Naive thymus-derived CD8-positive, alpha-beta T cell (primary cell): Measurements from ENCODE around the gene DTX3. TPM values are rescaled to one million over a fixed set of nuclear protein-coding genes. Genes with fewer than 3 reads are reported as not detected.
A peak's percentile ranks its signal among the peaks of the same experiment; 100 is the strongest.
"Not testable (repeated sequence)": the region's sequence is repeated elsewhere in the genome, so short reads cannot be mapped to it uniquely, and the experiment has no call there.

Experiments
- ATAC-seq, 2 donors: fragments of 150-1000 bp; cut with Tn5 transposase in 1 of 2; sonication (Bioruptor Pico), chemical (Tn5 transposase) in 1 of 2; 1 replicate in 1 of 2; 2 replicates in 1 of 2; pipeline ENCODE4 v1.10.0; 2021; ENCODE audit warnings: mild to moderate bottlenecking in 2 of 2, moderate library complexity in 2 of 2
- POLR2A ChIA-PET: fragments of 350-600 bp; sonication (Branson Sonifier 250); formaldehyde crosslinking; loops from one replicate; lab custom pipeline; 2021; ENCODE audit warnings: antibody characterized with exemption; lab: Charles Lee
- DNase-seq, 10 donors: peaks; one replicate each; pipeline versions ENCODE4 v3.0.0 to v3.0.0-alpha.2; 2020 to 2022
- H3K27ac Mint-ChIP-seq, 10 donors: one replicate each; pipeline ENCODE4 v1.8.0; 2020 to 2022; ENCODE audit warnings: mild to moderate bottlenecking in 10 of 10, mixed read lengths in 10 of 10, moderate library complexity in 4 of 10, inconsistent platforms in 1 of 10
- H3K27me3 Mint-ChIP-seq, 5 donors: one replicate each; pipeline ENCODE4 v1.8.0; 2021 to 2022; ENCODE audit warnings: mixed read lengths in 5 of 5
- H3K36me3 Mint-ChIP-seq, 3 donors: one replicate each; pipeline ENCODE4 v1.8.0; 2020 to 2022; ENCODE audit warnings: mixed read lengths in 3 of 3, mild to moderate bottlenecking in 2 of 3, inconsistent platforms in 1 of 3
- H3K4me1 Mint-ChIP-seq, 4 donors: one replicate each; pipeline ENCODE4 v1.8.0; 2021 to 2022; ENCODE audit warnings: mixed read lengths in 4 of 4
- H3K4me3 Mint-ChIP-seq, 10 donors: one replicate each; pipeline ENCODE4 v1.8.0; 2020 to 2022; ENCODE audit warnings: mild to moderate bottlenecking in 10 of 10, mixed read lengths in 10 of 10, moderate library complexity in 6 of 10, inconsistent platforms in 1 of 10
- H3K9me3 Mint-ChIP-seq, 9 donors: one replicate each; pipeline ENCODE4 v1.8.0; 2020 to 2022; ENCODE audit warnings: mixed read lengths in 9 of 9, mild to moderate bottlenecking in 3 of 9, inconsistent platforms in 1 of 9, moderate library complexity in 1 of 9
- polyA plus RNA-seq, 3 donors: library from polyadenylated mRNA; unstranded; fragments of 300-500 nt; fragmentation: Illumina TruSeq; gene quantifications; one replicate each; pipeline ENCODE4 v1.2.3, GENCODE V29; 2021
- total RNA-seq, 8 experiments: library from RNA in 2 of 8; stranded (reverse) in 2 of 8; gene quantifications; one replicate each; pipeline ENCODE4 v1.2.3 and lab custom pipeline; 2021 to 2026

Gene DTX3
- total and polyA plus RNA-seq, 5 experiments from 2014 or later = 4.9 to 36.3 (median 9.4) TPM

- peak within 1 kb of the TSS in 1 of 10 donors; percentile 59 for H3K27ac Mint-ChIP-seq
- H3K4me1 Mint-ChIP-seq = peaks cover 6 to 21% (median 14%) of the 10 kb centered on the region in 4 donors
- H3K36me3 Mint-ChIP-seq = no peaks in the 10 kb centered on the region
- POLR2A ChIA-PET = interaction anchor here (0.6 to 1.2 kb wide), 6 partner anchors 40 to 174 kb away, joined by 3 to 10 read pairs (median 4); no protein-coding TSS in a partner anchor
- H3K4me3 Mint-ChIP-seq = peak within 1 kb of the TSS; percentile 45 to 84 (median 74)
- DNase-seq (peak; percentile 39 to 72 (median 64)), ATAC-seq (peak; percentile 83 to 92)
- H3K27me3 Mint-ChIP-seq = peaks cover 15 to 67% (median 45%) of the 10 kb centered on the region in 5 donors
- H3K9me3 Mint-ChIP-seq = peaks cover 0 to 1% (median 0%) of the 10 kb centered on the region in 9 donors
Observed at GRCh38 chr12:57632958-57633840, 28.6 kb downstream of the DTX3 start, which contains the start of gene B4GALNT1. Gene B4GALNT1, minus strand, starts transcription at chr12:57633201. Its CDS starts 1,069 bp downstream, at chr12:57632132.

GRCh38 chr12:57636731-57637130, 32.1 kb downstream of the DTX3 start:
- peaks cover 7 to 36% (median 32%) of the 10 kb centered on the region in 5 donors for H3K27me3 Mint-ChIP-seq
- DNase-seq, H3K36me3 Mint-ChIP-seq, ATAC-seq, H3K27ac Mint-ChIP-seq, H3K9me3 Mint-ChIP-seq, POLR2A ChIA-PET, H3K4me3 Mint-ChIP-seq: not testable (repeated sequence)
- peaks cover 4 to 15% (median 9%) of the 10 kb centered on the region in 4 donors for H3K4me1 Mint-ChIP-seq

- Mint-ChIP-seq H3K36me3 (no peaks in the 10 kb centered on the region), H3K27me3 (peaks cover 7 to 36% (median 26%) of the 10 kb centered on the region in 5 donors), H3K4me3 (no peak overlapping the region), H3K4me1 (peaks cover 2 to 9% (median 7%) of the 10 kb centered on the region in 4 donors), H3K9me3 (no peaks in the 10 kb centered on the region), H3K27ac (no peak overlapping the region)
- POLR2A ChIA-PET = no interaction called here
- ATAC-seq = no peak
- no peak for DNase-seq
Observed at GRCh38 chr12:57637364-57637763, 32.7 kb downstream of the DTX3 start.

GRCh38 chr12:57638096-57638495, 33.5 kb downstream of the DTX3 start:
- H3K9me3 Mint-ChIP-seq = no peaks in the 10 kb centered on the region
- H3K4me3 Mint-ChIP-seq = no peak overlapping the region
- no peak for DNase-seq
- no peaks in the 10 kb centered on the region for H3K36me3 Mint-ChIP-seq
- no peak overlapping the region for H3K27ac Mint-ChIP-seq
- H3K4me1 Mint-ChIP-seq = peaks cover 2 to 6% (median 5%) of the 10 kb centered on the region in 4 donors
- no peak for ATAC-seq
- H3K27me3 Mint-ChIP-seq = peaks cover 7 to 38% (median 22%) of the 10 kb centered on the region in 5 donors
- POLR2A ChIA-PET = no interaction called here

- Mint-ChIP-seq H3K36me3 (no peaks in the 10 kb centered on the region), H3K4me3 (no peak overlapping the region), H3K27me3 (peaks cover 0 to 30% (median 7%) of the 10 kb centered on the region in 5 donors), H3K9me3 (peaks cover 0 to 5% (median 0%) of the 10 kb centered on the region in 9 donors), H3K27ac (no peak overlapping the region), H3K4me1 (no peaks in the 10 kb centered on the region)
- DNase-seq = no peak
- no peak for ATAC-seq
- POLR2A ChIA-PET = no interaction called here
Observed at GRCh38 chr12:57640175-57641042, 35.8 kb downstream of the DTX3 start.

- ATAC-seq (no peak), DNase-seq (no peak)
- POLR2A ChIA-PET = no interaction called here
- Mint-ChIP-seq H3K27ac (no peak overlapping the region), H3K36me3 (peaks cover 0 to 5% (median 0%) of the 10 kb centered on the region in 3 donors), H3K4me1 (no peaks in the 10 kb centered on the region), H3K4me3 (no peak overlapping the region), H3K27me3 (peaks cover 0 to 28% (median 7%) of the 10 kb centered on the region in 5 donors), H3K9me3 (peaks cover 0 to 12% (median 0%) of the 10 kb centered on the region in 9 donors)
Observed at GRCh38 chr12:57641699-57642442, 37.2 kb downstream of the DTX3 start.

GRCh38 chr12:57645990-57646658, 41.5 kb downstream of the DTX3 start:
- H3K27ac Mint-ChIP-seq, POLR2A ChIA-PET, H3K4me1 Mint-ChIP-seq, H3K4me3 Mint-ChIP-seq, H3K36me3 Mint-ChIP-seq, ATAC-seq, DNase-seq: not testable (repeated sequence)
- Mint-ChIP-seq H3K27me3 (peaks cover 0 to 12% (median 3%) of the 10 kb centered on the region in 5 donors), H3K9me3 (peaks cover 0 to 12% (median 0%) of the 10 kb centered on the region in 9 donors)

GRCh38 chr12:57646659-57647049, 42.0 kb downstream of the DTX3 start:
- H3K4me1 Mint-ChIP-seq, DNase-seq, H3K36me3 Mint-ChIP-seq, H3K27ac Mint-ChIP-seq, POLR2A ChIA-PET, ATAC-seq, H3K4me3 Mint-ChIP-seq: not testable (repeated sequence)
- Mint-ChIP-seq H3K9me3 (peaks cover 0 to 12% (median 0%) of the 10 kb centered on the region in 9 donors), H3K27me3 (peaks cover 0 to 12% (median 3%) of the 10 kb centered on the region in 5 donors)

- Mint-ChIP-seq H3K36me3 (peaks cover 0 to 4% (median 0%) of the 10 kb centered on the region in 3 donors), H3K27me3 (peaks cover 0 to 5% (median 2%) of the 10 kb centered on the region in 5 donors), H3K4me1 (no peaks in the 10 kb centered on the region), H3K4me3 (no peak overlapping the region), H3K9me3 (peaks cover 0 to 9% (median 6%) of the 10 kb centered on the region in 9 donors), H3K27ac (no peak overlapping the region)
- POLR2A ChIA-PET = no interaction called here
- no peak for ATAC-seq
- DNase-seq = no peak
Observed at GRCh38 chr12:57654042-57654441, 49.4 kb downstream of the DTX3 start.

- Mint-ChIP-seq H3K27ac (no peak overlapping the region), H3K4me1 (no peaks in the 10 kb centered on the region), H3K9me3 (peaks cover 0 to 9% (median 6%) of the 10 kb centered on the region in 9 donors), H3K36me3 (peaks cover 0 to 4% (median 0%) of the 10 kb centered on the region in 3 donors), H3K4me3 (no peak overlapping the region), H3K27me3 (peaks cover 0 to 9% (median 4%) of the 10 kb centered on the region in 5 donors)
- ATAC-seq = no peak
- no peak for DNase-seq
- POLR2A ChIA-PET = no interaction called here
Observed at GRCh38 chr12:57655541-57656240, 51.1 kb downstream of the DTX3 start.

GRCh38 chr12:57656408-57656807, 51.8 kb downstream of the DTX3 start:
- H3K27me3 Mint-ChIP-seq, ATAC-seq: not testable (repeated sequence)

More at GRCh38 chr12:57656408-57656807, 51.8 kb downstream of the DTX3 start:
- H3K4me1 Mint-ChIP-seq, H3K36me3 Mint-ChIP-seq, H3K4me3 Mint-ChIP-seq, DNase-seq, H3K27ac Mint-ChIP-seq, POLR2A ChIA-PET, H3K9me3 Mint-ChIP-seq: not testable (repeated sequence)
